Left lung (tissue), 10 donors: ENCODE data around the gene CLCNKB. TPM values are rescaled to one million over a fixed set of nuclear protein-coding genes. Genes with fewer than 3 reads are reported as not detected.
"Not testable (repeated sequence)": the region's sequence is repeated elsewhere in the genome, so short reads cannot be mapped to it uniquely, and the experiment has no call there.

ENCODE experiments used
- ATAC-seq: fragments of 200-7000 bp; cut with Tn5 transposase; one replicate; pipeline ENCODE4 v1.9.1; 2020; ENCODE audit warnings: moderate library complexity
- DNase-seq, 4 donors: peaks; one replicate each; pipeline ENCODE4 v3.0.0-alpha.2; 2013 to 2020
- H3K27ac ChIP-seq, 2 donors: fragments of 200-600 bp; sonication (generic) in 1 of 2; one replicate each; pipeline versions ENCODE4 v1.5.0 to v1.8.0; 2020 to 2021
- H3K27me3 ChIP-seq, 2 donors: fragments of 200-600 bp; sonication (generic) in 1 of 2; one replicate each; pipeline versions ENCODE4 v1.5.0 to v1.8.0; 2020 to 2021
- H3K36me3 ChIP-seq, 2 donors: fragments of 200-600 bp; sonication (generic) in 1 of 2; one replicate each; pipeline versions ENCODE4 v1.5.0 to v1.8.0; 2020 to 2021
- H3K4me1 ChIP-seq, 2 donors: fragments of 200-600 bp; one replicate each; pipeline ENCODE4 v1.8.0; 2021
- H3K4me3 ChIP-seq, 2 donors: fragments of 200-600 bp; sonication (generic) in 1 of 2; one replicate each; pipeline versions ENCODE4 v1.5.0 to v1.8.0; 2020 to 2021; ENCODE audit warnings: mild to moderate bottlenecking in 1 of 2
- H3K9me3 ChIP-seq, 2 donors: fragments of 200-600 bp; sonication (generic) in 1 of 2; one replicate each; pipeline versions ENCODE4 v1.5.0 to v1.8.0; 2020 to 2021
- CTCF ChIP-seq, 2 donors: fragments of 200-600 bp; sonication (generic) in 1 of 2; IDR thresholded peaks; one replicate each; pipeline versions ENCODE4 v1.5.0 to v1.8.0; 2021; ENCODE audit warnings: antibody characterized with exemption in 2 of 2
- intact Hi-C, 2 donors: fragments of 100-400 bp; cut with DNase I; formaldehyde crosslinking; loops; one replicate each; pipeline versions ENCODE4 v1.11.2 to v1.14.2; 2022
- polyA plus RNA-seq, 6 donors: library from polyadenylated mRNA; unstranded; fragments of 120-200 nt; gene quantifications; one replicate each; pipeline ENCODE4 v1.2.1, GENCODE V29; 2013; ENCODE audit not compliant: insufficient read length in 6 of 6
- total RNA-seq, 2 donors: library from RNA; stranded (reverse); fragmentation: NEBNext Ultra II Directional; extraction: Animal tissue kit (Norgen Biotek cat#: 25700); gene quantifications; one replicate each; pipeline ENCODE4 v1.2.1, GENCODE V29; 2021
- donor health status: DM: no; HTN: yes; CAD: no.
- donor health status: DM: no; HTN: no; CAD: no.

The CLCNKB gene
- total and polyA plus RNA-seq, 8 donors = 1.1 to 8.0 (median 4.9) TPM; not detected in 1

GRCh38 chr1:16058394-16059120 is 15.0 kb downstream of the CLCNKB start:
- DNase-seq, ATAC-seq, H3K27me3 ChIP-seq, H3K9me3 ChIP-seq, intact Hi-C loops, H3K4me1 ChIP-seq, H3K36me3 ChIP-seq, H3K27ac ChIP-seq, H3K4me3 ChIP-seq: not testable (repeated sequence)

DNA sequence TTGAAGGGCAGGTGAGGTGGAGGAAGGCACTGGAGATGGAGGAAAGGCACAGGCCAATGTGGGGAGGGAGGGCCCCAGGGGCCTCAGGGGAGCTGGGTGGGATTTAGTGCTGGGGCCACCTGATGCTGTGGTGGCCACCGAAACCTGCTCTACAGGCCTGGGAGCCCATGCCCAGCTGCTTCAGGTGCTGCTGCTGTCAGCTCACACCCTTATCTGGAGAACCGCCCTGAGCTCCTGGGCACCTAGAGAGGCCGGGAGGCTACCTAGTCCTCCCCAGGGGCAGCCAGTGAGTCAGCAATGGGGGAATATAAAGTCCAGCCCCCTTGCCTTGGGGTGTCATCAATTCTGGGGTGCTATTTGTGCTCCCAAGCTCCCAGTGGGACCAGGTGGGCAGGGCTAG is 17.7 kb downstream of the CLCNKB start:
- Histone ChIP-seq H3K4me3 (no peak overlapping the region), H3K4me1 (no peaks in the 10 kb centered on the region), H3K27me3 (peaks cover 0 to 13% of the 10 kb centered on the region in 2 donors), H3K27ac (no peak overlapping the region), H3K36me3 (no peaks in the 10 kb centered on the region), H3K9me3 (no peaks in the 10 kb centered on the region)
- intact Hi-C loops = no loop called here
- TF ChIP-seq CTCF (IDR thresholded peaks at IDR 0.05) = no peak
- ATAC-seq = no peak
- DNase-seq = no peak

DNA sequence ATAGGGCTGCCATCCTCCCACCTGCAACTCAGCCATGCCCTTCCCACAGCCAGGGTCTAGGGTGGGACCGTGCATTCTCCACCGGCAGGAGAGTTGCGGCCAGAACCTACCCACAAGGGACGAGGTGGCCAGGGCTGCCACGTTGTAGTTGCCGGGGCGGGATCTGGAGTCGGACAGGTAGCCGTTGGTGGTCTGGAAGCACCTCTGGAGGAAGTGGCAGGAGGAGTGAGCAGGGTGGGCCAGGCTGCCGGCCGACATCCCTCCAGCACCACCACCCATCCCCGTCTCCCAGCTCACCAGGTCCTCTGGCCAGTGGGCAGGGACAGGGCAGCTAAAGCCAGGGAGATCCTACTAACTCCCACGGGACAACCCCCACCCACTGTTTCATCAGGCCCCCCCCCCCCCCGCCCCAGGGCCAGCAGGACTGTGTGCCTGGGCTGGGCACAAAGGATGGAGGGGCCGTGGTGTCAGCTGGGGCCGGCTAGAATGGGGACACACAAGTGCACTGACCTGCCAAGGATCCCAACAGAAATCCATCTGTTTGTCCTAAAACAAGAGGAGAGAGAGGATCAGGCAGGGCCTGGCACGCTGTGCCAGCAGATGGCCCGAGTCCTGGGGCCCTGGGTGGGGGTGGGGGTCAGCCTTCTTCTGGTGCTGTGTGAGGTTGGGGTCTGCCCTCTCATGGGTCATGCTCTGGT is 18.6 kb downstream of the CLCNKB start:
- intact Hi-C loops = not testable (repeated sequence)

DNA sequence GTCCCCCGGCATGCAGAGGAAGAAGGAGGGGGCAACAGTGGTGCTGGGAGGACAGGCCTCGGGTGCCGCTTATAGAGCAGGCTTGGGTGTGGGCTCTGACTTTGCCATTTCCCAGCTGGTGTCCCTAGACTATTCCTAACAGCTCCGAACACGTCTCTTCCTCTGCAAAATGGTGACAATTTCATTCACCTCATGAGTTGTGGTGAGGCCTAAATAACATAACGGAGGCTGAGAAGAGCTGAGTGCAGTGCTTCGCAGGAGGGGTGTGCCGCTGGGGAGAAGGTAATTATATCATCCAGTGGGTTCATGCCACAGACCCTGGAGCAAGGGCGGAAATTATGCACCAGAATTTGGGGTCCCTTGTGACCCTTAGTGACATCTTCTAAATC is 19.1 kb downstream of the CLCNKB start:
- intact Hi-C loops, H3K9me3 ChIP-seq, H3K4me3 ChIP-seq, ATAC-seq, H3K4me1 ChIP-seq, H3K36me3 ChIP-seq, H3K27ac ChIP-seq, DNase-seq: not testable (repeated sequence)
- peaks cover 0 to 13% of the 10 kb centered on the region in 2 donors for H3K27me3 ChIP-seq

More for the DNA sequence above, 18.6 kb downstream of the CLCNKB start:
- ATAC-seq, H3K4me3 ChIP-seq, H3K9me3 ChIP-seq, H3K27ac ChIP-seq, DNase-seq, H3K36me3 ChIP-seq, H3K4me1 ChIP-seq: not testable (repeated sequence)
- H3K27me3 ChIP-seq = peaks cover 0 to 13% of the 10 kb centered on the region in 2 donors

DNA sequence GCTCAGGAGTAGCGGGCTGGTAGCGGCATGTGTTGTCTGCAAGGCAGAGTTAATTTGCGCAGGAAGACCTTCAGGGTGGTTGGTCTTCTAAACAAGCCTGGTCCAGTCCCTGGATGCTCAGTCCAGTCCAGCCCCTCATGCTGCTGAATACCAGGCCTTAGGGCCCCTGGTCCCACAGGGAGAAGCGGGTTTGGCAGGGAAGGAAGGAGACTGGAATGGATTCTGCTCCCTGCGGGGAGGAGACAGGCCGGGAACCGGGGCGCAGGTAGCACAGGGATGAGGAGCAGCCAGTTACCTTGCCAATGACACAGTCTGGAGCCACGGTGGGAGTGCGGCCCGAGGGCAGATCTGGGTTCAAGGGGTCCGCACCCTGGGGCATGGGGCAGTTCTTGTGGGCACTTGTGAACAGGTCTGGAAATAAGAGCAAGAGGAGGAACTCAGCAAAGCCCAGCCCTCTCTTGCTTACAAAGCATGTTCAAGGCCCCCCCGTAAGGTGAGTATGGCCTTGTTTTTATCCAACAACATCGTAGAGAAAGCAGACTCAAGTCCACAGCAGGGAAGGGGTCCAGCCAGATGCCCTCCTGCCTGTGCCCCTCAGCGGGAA is 19.7 kb downstream of the CLCNKB start:
- Histone ChIP-seq H3K27ac (no peak overlapping the region), H3K9me3 (no peaks in the 10 kb centered on the region), H3K36me3 (no peaks in the 10 kb centered on the region), H3K27me3 (peaks cover 0 to 13% of the 10 kb centered on the region in 2 donors), H3K4me3 (no peak overlapping the region), H3K4me1 (peaks cover 0 to 2% of the 10 kb centered on the region in 2 donors)
- no peak for DNase-seq
- intact Hi-C loops = no loop called here
- no peak for TF ChIP-seq CTCF (IDR thresholded peaks at IDR 0.05)
- no peak for ATAC-seq

DNA sequence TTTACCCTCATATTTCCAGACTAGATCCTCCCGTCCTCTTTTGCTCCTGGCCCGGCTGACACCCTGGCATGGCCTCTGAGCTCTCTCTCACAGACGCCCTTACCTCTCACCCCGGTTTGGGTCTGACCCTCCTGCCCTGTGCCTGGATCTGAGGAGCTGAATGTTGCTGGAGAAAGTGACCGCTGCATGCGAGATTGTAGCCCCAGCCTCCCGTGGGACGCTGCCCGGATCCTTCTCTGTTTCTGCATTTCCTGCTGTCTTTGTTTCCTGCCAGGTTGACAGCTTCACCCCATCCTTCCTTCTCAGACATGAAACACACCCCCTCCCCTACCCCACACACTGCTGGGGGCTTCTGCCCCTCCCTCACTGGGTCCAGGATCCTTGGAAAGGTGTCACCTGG is 20.3 kb downstream of the CLCNKB start:
- DNase-seq (no peak), ATAC-seq (no peak)
- no peak overlapping the region for H3K27ac ChIP-seq
- peaks cover 0 to 4% of the 10 kb centered on the region in 2 donors for H3K4me1 ChIP-seq
- H3K4me3 ChIP-seq = no peak overlapping the region
- H3K9me3 ChIP-seq = no peaks in the 10 kb centered on the region
- no peak for TF ChIP-seq CTCF (IDR thresholded peaks at IDR 0.05)
- peaks cover 0 to 13% of the 10 kb centered on the region in 2 donors for H3K27me3 ChIP-seq
- no peaks in the 10 kb centered on the region for H3K36me3 ChIP-seq
- intact Hi-C loops = no loop called here
